DOHH2 (cell line): ENCODE measurements around the gene HAGHL.
"Not testable (repeated sequence)": the region's sequence is repeated elsewhere in the genome, so short reads cannot be mapped to it uniquely, and the experiment has no call there.

Experiments used
- H3F3A ChIP-seq: fragments of 200-600 bp; sonication (generic), shearing (Covaris generic); 2 replicates; pipeline ENCODE4 v1.6.0; 2016; ENCODE audit warnings: antibody characterized with exemption, mild to moderate bottlenecking; ENCODE audit not compliant: control insufficient read depth, insufficient read depth
- H3K27ac ChIP-seq: fragments of 200-600 bp; sonication (generic); 2 replicates; pipeline ENCODE4 v1.5.1; 2014; ENCODE audit warnings: low read depth, mild to moderate bottlenecking, low read length, moderate library complexity
- H3K27me3 ChIP-seq: fragments of 200-600 bp; sonication (generic); 2 replicates; pipeline ENCODE4 v1.6.1; 2014; ENCODE audit warnings: mild to moderate bottlenecking, low read length, mixed read lengths; ENCODE audit not compliant: control insufficient read depth
- H3K36me3 ChIP-seq: fragments of 200-600 bp; sonication (generic); 2 replicates; pipeline ENCODE4 v1.6.1; 2014; ENCODE audit warnings: mild to moderate bottlenecking, low read length, moderate library complexity, mixed read lengths; ENCODE audit not compliant: control insufficient read depth
- H3K4me1 ChIP-seq: fragments of 200-600 bp; sonication (generic); 2 replicates; pipeline ENCODE4 v1.6.1; 2014; ENCODE audit warnings: mild to moderate bottlenecking, low read length, mixed read lengths; ENCODE audit not compliant: control insufficient read depth
- H3K4me2 ChIP-seq: fragments of 200-600 bp; sonication (generic); 2 replicates; pipeline ENCODE4 v1.6.0; 2014; ENCODE audit warnings: mild to moderate bottlenecking, low read length, moderate library complexity
- H3K4me3 ChIP-seq: fragments of 200-600 bp; sonication (generic); 2 replicates; pipeline ENCODE4 v1.5.1; 2014; ENCODE audit warnings: mild to moderate bottlenecking, low read length, mixed read lengths
- H3K79me2 ChIP-seq: fragments of 200-600 bp; sonication (generic); 2 replicates; pipeline ENCODE4 v1.6.1; 2014; ENCODE audit warnings: mild to moderate bottlenecking, low read length, mixed read lengths; ENCODE audit not compliant: control insufficient read depth
- H3K9me2 ChIP-seq: fragments of 200-600 bp; sonication (generic); replicated peaks from 2 replicates; pipeline ENCODE4 v1.6.1; 2014; ENCODE audit warnings: mild to moderate bottlenecking, low read length, mixed read lengths; ENCODE audit not compliant: control insufficient read depth
- H3K9me3 ChIP-seq: fragments of 200-600 bp; sonication (generic); 2 replicates; pipeline ENCODE4 v1.6.1; 2014; ENCODE audit warnings: antibody characterized with exemption, low read length, mixed read lengths; ENCODE audit not compliant: control insufficient read depth, insufficient read depth
- H4K20me1 ChIP-seq: fragments of 200-600 bp; sonication (generic); 2 replicates; pipeline ENCODE4 v1.6.0; 2014; ENCODE audit warnings: low read depth, mild to moderate bottlenecking, antibody characterized with exemption, low read length, moderate library complexity; ENCODE audit not compliant: control insufficient read depth, insufficient read depth
- EZH2phosphoT487 ChIP-seq: fragments of 200-600 bp; sonication (generic); IDR thresholded peaks from 2 replicates; pipeline ENCODE4 v1.6.1; 2017; ENCODE audit warnings: borderline replicate concordance, mild to moderate bottlenecking, antibody characterized with exemption, low read length, moderate library complexity, mixed read lengths
- TF ChIP-seq, protein P1 (sequence below): fragments of 200-600 bp; sonication (generic); IDR thresholded peaks from one replicate; pipeline ENCODE4 v1.5.1; 2014; ENCODE audit warnings: antibody characterized with exemption, mild to moderate bottlenecking, low read depth, low read length; ENCODE audit not compliant: poor library complexity, severe bottlenecking

Gene HAGHL

DNA sequence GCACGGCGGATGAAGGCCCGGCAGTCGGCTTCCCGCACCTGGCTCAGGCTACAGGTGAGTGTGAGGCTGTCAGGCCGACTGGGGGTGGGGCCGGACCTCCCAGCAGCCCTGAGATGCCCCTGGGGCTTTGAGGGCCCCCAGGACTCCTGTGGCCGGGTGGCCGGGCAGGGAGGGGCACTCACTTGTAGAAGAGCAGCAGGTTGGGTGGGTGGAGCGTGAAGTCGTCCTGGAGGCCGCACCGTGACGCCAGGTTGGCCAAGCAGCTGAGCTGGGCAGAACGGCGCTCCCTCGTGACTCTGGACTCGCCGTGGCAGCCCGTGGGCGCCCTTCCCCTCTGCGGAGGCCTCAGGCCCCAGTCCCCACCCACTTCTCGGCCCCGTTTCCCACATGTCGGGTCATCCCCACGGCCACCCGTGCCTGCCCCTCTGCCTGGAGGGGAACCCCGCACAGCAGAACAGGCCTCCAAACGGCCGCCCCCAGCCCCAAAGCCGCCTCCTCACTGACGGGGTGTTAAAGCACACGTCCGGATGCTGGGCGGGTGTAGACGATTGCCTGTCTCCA lies 48.4 kb downstream of the HAGHL start:
- H3K9me2 ChIP-seq = no peaks in the 10 kb centered on the region
- no peak overlapping the region for H3K4me3 ChIP-seq
- TF ChIP-seq, protein P1, sequence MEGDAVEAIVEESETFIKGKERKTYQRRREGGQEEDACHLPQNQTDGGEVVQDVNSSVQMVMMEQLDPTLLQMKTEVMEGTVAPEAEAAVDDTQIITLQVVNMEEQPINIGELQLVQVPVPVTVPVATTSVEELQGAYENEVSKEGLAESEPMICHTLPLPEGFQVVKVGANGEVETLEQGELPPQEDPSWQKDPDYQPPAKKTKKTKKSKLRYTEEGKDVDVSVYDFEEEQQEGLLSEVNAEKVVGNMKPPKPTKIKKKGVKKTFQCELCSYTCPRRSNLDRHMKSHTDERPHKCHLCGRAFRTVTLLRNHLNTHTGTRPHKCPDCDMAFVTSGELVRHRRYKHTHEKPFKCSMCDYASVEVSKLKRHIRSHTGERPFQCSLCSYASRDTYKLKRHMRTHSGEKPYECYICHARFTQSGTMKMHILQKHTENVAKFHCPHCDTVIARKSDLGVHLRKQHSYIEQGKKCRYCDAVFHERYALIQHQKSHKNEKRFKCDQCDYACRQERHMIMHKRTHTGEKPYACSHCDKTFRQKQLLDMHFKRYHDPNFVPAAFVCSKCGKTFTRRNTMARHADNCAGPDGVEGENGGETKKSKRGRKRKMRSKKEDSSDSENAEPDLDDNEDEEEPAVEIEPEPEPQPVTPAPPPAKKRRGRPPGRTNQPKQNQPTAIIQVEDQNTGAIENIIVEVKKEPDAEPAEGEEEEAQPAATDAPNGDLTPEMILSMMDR = no peak
- no peak for TF ChIP-seq EZH2phosphoT487
- H4K20me1 ChIP-seq = 0 out of 2 replicates have a peak, but pooled peaks cover 3% of the 10 kb centered on the region
- no peak overlapping the region for H3K4me2 ChIP-seq
- no peaks in the 10 kb centered on the region for H3K4me1 ChIP-seq
- H3K79me2 ChIP-seq = no peaks in the 10 kb centered on the region
- peaks cover 11% of the 10 kb centered on the region for H3K27me3 ChIP-seq
- no peaks in the 10 kb centered on the region for H3K36me3 ChIP-seq
- no peaks in the 10 kb centered on the region for H3F3A ChIP-seq
- H3K9me3 ChIP-seq = no peaks in the 10 kb centered on the region
- no peak overlapping the region for H3K27ac ChIP-seq

DNA sequence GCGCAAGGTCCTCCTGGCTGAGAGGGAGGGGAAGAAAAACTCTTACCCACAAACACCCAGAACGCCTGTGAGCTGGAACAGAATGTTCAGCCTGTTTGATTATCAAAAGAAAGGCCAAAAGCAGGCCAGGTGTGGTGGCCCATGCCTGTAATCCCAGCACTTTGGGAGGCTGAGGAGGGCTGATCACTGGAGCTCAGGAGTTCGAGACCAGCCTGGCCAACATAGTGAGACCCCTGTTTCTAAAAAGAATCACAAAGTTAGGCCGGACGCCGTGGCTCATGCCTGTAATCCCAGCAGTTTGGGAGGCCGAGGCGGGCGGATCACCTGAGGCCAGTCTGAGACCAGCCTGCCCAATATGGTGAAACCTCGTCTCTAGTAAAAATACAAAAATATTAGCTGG lies 49.4 kb downstream of the HAGHL start:
- H3F3A ChIP-seq, H3K4me2 ChIP-seq, H3K9me3 ChIP-seq, H3K4me1 ChIP-seq, H3K4me3 ChIP-seq, H4K20me1 ChIP-seq, H3K9me2 ChIP-seq, H3K36me3 ChIP-seq, H3K27ac ChIP-seq, H3K79me2 ChIP-seq: not testable (repeated sequence)
- H3K27me3 ChIP-seq = peaks cover 11% of the 10 kb centered on the region

DNA sequence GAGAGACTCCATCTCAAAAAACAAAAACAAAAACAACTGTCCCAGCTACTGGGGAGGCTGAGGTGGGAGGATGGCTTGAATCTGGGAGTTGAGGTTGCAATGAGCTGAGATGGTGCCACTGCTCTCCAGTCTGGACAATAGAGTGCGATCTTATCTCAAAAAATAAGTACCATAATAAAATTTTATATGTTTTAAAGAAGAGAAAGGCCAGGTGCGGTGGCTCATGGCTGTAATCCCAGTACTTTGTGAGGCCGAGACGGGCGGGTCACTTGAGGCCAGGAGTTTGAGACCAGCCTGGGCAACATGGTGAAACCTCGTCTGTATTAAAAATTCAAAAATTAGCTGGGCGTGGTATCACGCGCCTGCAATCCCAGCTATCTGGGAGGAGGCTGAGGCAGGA lies 49.9 kb downstream of the HAGHL start:
- Histone ChIP-seq H3K4me3 (no peak overlapping the region), H3K9me3 (no peaks in the 10 kb centered on the region), H3K27ac (no peak overlapping the region), H3K9me2 (no peaks in the 10 kb centered on the region), H3K36me3 (no peaks in the 10 kb centered on the region), H3F3A (no peaks in the 10 kb centered on the region), H3K4me2 (no peak overlapping the region), H3K79me2 (no peaks in the 10 kb centered on the region), H3K27me3 (peaks cover 11% of the 10 kb centered on the region), H3K4me1 (no peaks in the 10 kb centered on the region), H4K20me1 (0 out of 2 replicates have a peak, but pooled peaks cover 3% of the 10 kb centered on the region)
- TF ChIP-seq, protein P1 = no peak
- TF ChIP-seq EZH2phosphoT487 = no peak

DNA sequence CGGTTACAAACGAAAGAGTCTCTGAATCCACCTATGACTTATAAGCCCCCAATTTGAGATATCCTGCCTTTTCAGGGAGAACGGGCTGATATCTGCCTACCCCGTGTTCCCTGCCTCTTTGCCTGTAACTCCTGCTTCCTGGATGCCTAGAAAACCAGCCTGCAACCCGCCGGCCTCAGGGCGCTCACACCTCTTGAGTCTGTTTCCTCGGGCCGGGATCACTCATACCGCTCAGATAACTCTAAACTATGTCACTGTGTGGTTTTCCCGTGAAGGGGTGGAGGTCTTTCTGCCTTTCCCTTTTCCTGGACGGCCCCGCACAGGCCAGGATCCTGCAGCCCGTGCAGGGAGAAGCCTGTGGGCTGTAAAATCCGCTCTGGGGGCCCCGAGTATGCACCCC lies 50.9 kb downstream of the HAGHL start:
- Histone ChIP-seq H3K9me3 (no peaks in the 10 kb centered on the region), H3F3A (no peaks in the 10 kb centered on the region), H3K27me3 (peaks cover 11% of the 10 kb centered on the region), H3K9me2 (no peaks in the 10 kb centered on the region), H3K27ac (no peak overlapping the region), H3K4me1 (no peaks in the 10 kb centered on the region), H3K79me2 (no peaks in the 10 kb centered on the region), H4K20me1 (0 out of 2 replicates have a peak, but pooled peaks cover 3% of the 10 kb centered on the region), H3K36me3 (no peaks in the 10 kb centered on the region), H3K4me3 (no peak overlapping the region), H3K4me2 (no peak overlapping the region)
- TF ChIP-seq, protein P1 = no peak
- TF ChIP-seq EZH2phosphoT487 = no peak
